ENCODE measurements around the gene SLC39A12.

GRCh38 chr10:18005781-18006456, 54.2 kb downstream of the SLC39A12 start:
- no peak for TF ChIP-seq POLR2A (IDR thresholded peaks at IDR 0.05; ENCODE audit: low read depth, low read length)
- no peak for TF ChIP-seq SPI1 (IDR thresholded peaks at IDR 0.05; ENCODE audit: low read depth, low read length)
- no peak for TF ChIP-seq POLR2AphosphoS5 (IDR thresholded peaks at IDR 0.05; ENCODE audit: low read depth, low read length)
- no peak for TF ChIP-seq TAF1 (IDR thresholded peaks at IDR 0.05; ENCODE audit: low read depth, low read length)
- no peak for TF ChIP-seq POU2F2 (IDR thresholded peaks at IDR 0.05; ENCODE audit: low read depth, low read length)

Data from GM12891 (cell line).